ENCODE measurements around the gene TGFBRAP1.
A peak's percentile ranks its signal among the peaks of the same experiment; 100 is the strongest.

GRCh38 chr2:105377871-105378270 is 48.3 kb upstream of the TGFBRAP1 start:
- TF ChIP-seq CTCF (IDR thresholded peaks at IDR 0.05; ENCODE audit: low read length) (peak; percentile 13; the same call in 1 of the 2 replicates), EZH2 (optimal IDR thresholded peaks at IDR 0.05; ENCODE audit: low read depth, low read length) (no peak), EZH2phosphoT487 (IDR thresholded peaks at IDR 0.05; ENCODE audit: low read length) (no peak)
